GM06990 (cell line): ENCODE data around the gene PFN1.

ENCODE experiments used
- DNase-seq: peaks from one replicate; pipeline ENCODE4 v3.0.0-alpha.2; 2011; ENCODE audit not compliant: insufficient read length; ENCODE audit errors: extremely low read depth
- H3K27me3 ChIP-seq: replicated peaks from 2 replicates; pipeline ENCODE4 v1.6.0; 2011; ENCODE audit warnings: low read length; ENCODE audit not compliant: control insufficient read depth, insufficient read depth
- H3K36me3 ChIP-seq: 2 replicates; pipeline ENCODE4 v1.5.1; 2011; ENCODE audit warnings: low read length; ENCODE audit not compliant: control insufficient read depth, insufficient read depth
- H3K4me3 ChIP-seq: replicated peaks from 2 replicates; pipeline ENCODE4 v1.5.1; 2011; ENCODE audit warnings: low read depth, mild to moderate bottlenecking, control low read depth, low read length
- CTCF ChIP-seq: IDR thresholded peaks from 2 replicates; pipeline ENCODE4 v1.5.1; 2011; ENCODE audit warnings: low read length, control low read depth, mild to moderate bottlenecking, inconsistent platforms; ENCODE audit not compliant: insufficient read depth, poor library complexity, severe bottlenecking

PFN1 gene

GRCh38 chr17:4896332-4897197 lies 51.8 kb downstream of the PFN1 start:
- peaks cover 18% of the 10 kb centered on the region for H3K36me3 ChIP-seq
- TF ChIP-seq CTCF: no peak
- no peak for DNase-seq
- H3K4me3 ChIP-seq: no peak overlapping the region
- H3K27me3 ChIP-seq: no peaks in the 10 kb centered on the region

- TF ChIP-seq CTCF: peak; percentile 15
- Histone ChIP-seq H3K27me3 (no peaks in the 10 kb centered on the region), H3K4me3 (no peak overlapping the region), H3K36me3 (peaks cover 23% of the 10 kb centered on the region)
- DNase-seq: no peak
These were observed 52.5 kb downstream of the PFN1 start for GRCh38 chr17:4895657-4896331.
